Measurements from ENCODE around the gene BMI1. TPM values are rescaled to one million over a fixed set of nuclear protein-coding genes. Genes with fewer than 3 reads are reported as not detected.
A peak's percentile ranks its signal among the peaks of the same experiment; 100 is the strongest.

Gene BMI1
- total RNA-seq, 4 donors from 2014 or later: 55.4 to 76.1 (median 62.6) TPM

- DNase-seq (ENCODE audit: low spot score) (no peak), ATAC-seq (ENCODE audit: low FRiP score) (no peak)
- no peak for TF ChIP-seq CTCF (IDR thresholded peaks at IDR 0.05)
These were observed 6.0 kb upstream of the BMI1 start for GRCh38 chr10:22314852-22315251.

GRCh38 chr10:22315455-22316285 lies 5.2 kb upstream of the BMI1 start:
- no peak for TF ChIP-seq CTCF (IDR thresholded peaks at IDR 0.05)
- no peak for DNase-seq (ENCODE audit: low spot score)
- ATAC-seq (ENCODE audit: low FRiP score): no peak

GRCh38 chr10:22316286-22317075 lies 4.4 kb upstream of the BMI1 start, which contains the start of gene COMMD3:
Gene COMMD3, plus strand, starts transcription at chr10:22316388. Its CDS starts 30 bp downstream, at chr10:22316418.
- no peak for TF ChIP-seq CTCF (IDR thresholded peaks at IDR 0.05)
- ATAC-seq (ENCODE audit: low FRiP score) (peak; percentile 87), DNase-seq (ENCODE audit: low spot score) (peak; percentile 70)

- DNase-seq (ENCODE audit: low spot score) (no peak), ATAC-seq (ENCODE audit: low FRiP score) (no peak)
- no peak for TF ChIP-seq CTCF (IDR thresholded peaks at IDR 0.05)
These were observed 3.9 kb upstream of the BMI1 start for GRCh38 chr10:22317076-22317370.

GRCh38 chr10:22317771-22318565 lies 2.9 kb upstream of the BMI1 start:
- ATAC-seq (ENCODE audit: low FRiP score) (no peak), DNase-seq (ENCODE audit: low spot score) (no peak)
- no peak for TF ChIP-seq CTCF (IDR thresholded peaks at IDR 0.05)

- no peak for ATAC-seq (ENCODE audit: low FRiP score)
- DNase-seq (ENCODE audit: low spot score): no peak
- no peak for TF ChIP-seq CTCF (IDR thresholded peaks at IDR 0.05)
These were observed 2.1 kb upstream of the BMI1 start for GRCh38 chr10:22318772-22319171.
